GM23248 (cell line): ENCODE data around the gene RBFOX1.

Experiments
- EZH2 ChIP-seq: fragments of 200-600 bp; sonication (generic); IDR thresholded peaks from 2 replicates; pipeline ENCODE4 v1.6.1; 2018; ENCODE audit warnings: antibody characterized with exemption, mild to moderate bottlenecking; ENCODE audit not compliant: insufficient read depth, poor library complexity, severe bottlenecking
- EZH2phosphoT487 ChIP-seq: fragments of 200-600 bp; sonication (generic); IDR thresholded peaks from 2 replicates; pipeline ENCODE4 v1.6.1; 2018; ENCODE audit warnings: antibody characterized with exemption, moderate library complexity, mild to moderate bottlenecking, low read depth; ENCODE audit not compliant: insufficient read depth

GRCh38 chr16:7350806-7351205 is 18.2 kb downstream of the RBFOX1 start:
- TF ChIP-seq EZH2 = no peak
- TF ChIP-seq EZH2phosphoT487 = no peak
